Measurements from ENCODE around the gene SEZ6L2. TPM values are rescaled to one million over a fixed set of nuclear protein-coding genes. Genes with fewer than 3 reads are reported as not detected.
A peak's percentile ranks its signal among the peaks of the same experiment; 100 is the strongest.

The SEZ6L2 gene
- total RNA-seq, 2 experiments from 2014 or later = 0.11 to 0.13 TPM

DNA sequence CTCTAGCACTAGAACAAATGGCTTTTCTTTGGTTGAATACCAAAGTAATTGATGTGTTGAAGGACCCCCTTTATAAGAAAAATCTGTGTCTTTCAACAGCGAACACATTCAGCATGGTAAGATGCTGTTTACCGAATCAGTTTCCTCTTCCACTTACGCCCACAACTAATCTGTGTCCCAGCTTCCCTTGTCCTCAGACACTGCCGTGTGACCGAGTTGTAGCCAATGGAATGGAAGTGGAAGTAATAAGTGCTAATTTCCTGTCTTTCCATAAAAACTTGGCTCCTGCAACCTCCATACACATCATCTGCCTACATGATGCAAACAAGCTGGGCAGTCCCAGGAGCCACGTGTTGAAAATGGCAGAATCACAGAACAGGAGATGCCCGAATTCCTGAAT is 46.7 kb downstream of the SEZ6L2 start:
- no peaks in the 10 kb centered on the region for H3K36me3 Mint-ChIP-seq (ENCODE audit: low read depth)
- no peak for DNase-seq
- no peaks in the 10 kb centered on the region for H3K9me3 Mint-ChIP-seq
- intact Hi-C loops (cut with micrococcal nuclease) = no loop called here
- ChIA-PET CTCF (interaction anchor here (0.8 to 1.6 kb wide), 3 partner anchors 9 to 154 kb away, joined by 3 to 5 read pairs (median 3); no protein-coding TSS in a partner anchor), POLR2A (interaction anchor here (0.8 to 1.3 kb wide), 2 partner anchors 62 to 259 kb away, joined by 3 read pairs; partner anchors contain the start of gene KIF22)
- no peaks in the 10 kb centered on the region for H3K4me1 Mint-ChIP-seq (ENCODE audit: low read depth)
- no peak overlapping the region for H3K27ac Mint-ChIP-seq
- no peak overlapping the region for H3K4me3 Mint-ChIP-seq
- no peak for ATAC-seq
- TF ChIP-seq, protein P1, sequence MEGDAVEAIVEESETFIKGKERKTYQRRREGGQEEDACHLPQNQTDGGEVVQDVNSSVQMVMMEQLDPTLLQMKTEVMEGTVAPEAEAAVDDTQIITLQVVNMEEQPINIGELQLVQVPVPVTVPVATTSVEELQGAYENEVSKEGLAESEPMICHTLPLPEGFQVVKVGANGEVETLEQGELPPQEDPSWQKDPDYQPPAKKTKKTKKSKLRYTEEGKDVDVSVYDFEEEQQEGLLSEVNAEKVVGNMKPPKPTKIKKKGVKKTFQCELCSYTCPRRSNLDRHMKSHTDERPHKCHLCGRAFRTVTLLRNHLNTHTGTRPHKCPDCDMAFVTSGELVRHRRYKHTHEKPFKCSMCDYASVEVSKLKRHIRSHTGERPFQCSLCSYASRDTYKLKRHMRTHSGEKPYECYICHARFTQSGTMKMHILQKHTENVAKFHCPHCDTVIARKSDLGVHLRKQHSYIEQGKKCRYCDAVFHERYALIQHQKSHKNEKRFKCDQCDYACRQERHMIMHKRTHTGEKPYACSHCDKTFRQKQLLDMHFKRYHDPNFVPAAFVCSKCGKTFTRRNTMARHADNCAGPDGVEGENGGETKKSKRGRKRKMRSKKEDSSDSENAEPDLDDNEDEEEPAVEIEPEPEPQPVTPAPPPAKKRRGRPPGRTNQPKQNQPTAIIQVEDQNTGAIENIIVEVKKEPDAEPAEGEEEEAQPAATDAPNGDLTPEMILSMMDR (IDR thresholded peaks at IDR 0.05) = no peak
- no peaks in the 10 kb centered on the region for H3K27me3 Mint-ChIP-seq

DNA sequence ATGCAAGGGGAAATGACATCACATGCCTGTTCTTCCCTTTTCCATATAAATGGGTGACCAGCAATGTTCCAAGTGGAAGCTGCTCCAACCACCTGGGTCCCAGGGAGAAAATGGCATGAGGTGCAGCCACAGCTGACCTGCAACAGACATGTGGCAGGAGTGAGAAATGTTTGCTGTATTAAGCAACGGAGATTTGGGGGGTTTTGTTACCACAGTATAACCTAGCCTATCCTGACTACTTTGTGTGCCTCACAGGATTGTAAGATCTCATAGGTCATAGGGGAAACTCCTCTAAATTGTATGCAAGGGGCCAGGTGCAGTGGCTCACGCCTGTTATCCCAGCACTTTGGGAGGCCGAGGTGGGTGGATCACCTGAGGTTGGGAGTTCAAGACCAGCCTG is 48.4 kb downstream of the SEZ6L2 start:
- ChIA-PET POLR2A (no interaction called here), CTCF (interaction anchor here (0.7 to 1.0 kb wide), 2 partner anchors 33 to 150 kb away, joined by 3 to 4 read pairs; no protein-coding TSS in a partner anchor)
- no peak overlapping the region for H3K27ac Mint-ChIP-seq

DNA sequence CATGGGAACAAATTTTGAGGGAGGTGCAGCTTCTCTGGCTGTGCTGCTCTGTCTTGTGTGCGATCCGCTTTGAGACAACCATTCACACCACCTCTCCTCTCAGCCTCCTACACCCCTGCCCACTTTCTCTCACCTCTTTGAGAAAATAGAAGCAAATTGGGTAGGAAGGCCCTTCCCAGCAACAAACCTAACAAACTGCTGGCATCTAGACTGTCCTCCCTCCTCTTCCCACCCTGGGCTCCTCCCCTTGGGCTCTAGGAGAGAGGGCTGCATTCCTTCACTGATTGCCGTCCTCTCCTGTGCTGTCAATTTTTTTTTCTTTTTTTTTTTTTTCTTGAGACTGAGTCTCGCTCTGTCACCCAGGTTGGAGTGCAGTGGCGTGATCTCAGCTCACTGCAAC is 49.8 kb downstream of the SEZ6L2 start:
- POLR2A ChIA-PET = no interaction called here
- Mint-ChIP-seq H3K4me1 (ENCODE audit: low read depth) (no peaks in the 10 kb centered on the region), H3K27ac (no peak overlapping the region), H3K9me3 (no peaks in the 10 kb centered on the region), H3K4me3 (no peak overlapping the region), H3K36me3 (ENCODE audit: low read depth) (peaks cover 4% of the 10 kb centered on the region), H3K27me3 (no peaks in the 10 kb centered on the region)
- ATAC-seq (no peak), DNase-seq (no peak)
- CTCF ChIA-PET = interaction anchor here (1.2 to 5.6 kb wide), 20 partner anchors 8 to 152 kb away, joined by 4 to 95 read pairs (median 11); partner anchors contain the start of genes CDIPT, KCTD13, MAZ and MVP
- intact Hi-C loops (cut with micrococcal nuclease) = no loop called here
- TF ChIP-seq, protein P1 (IDR thresholded peaks at IDR 0.05) = no peak

More for the DNA sequence above, 48.4 kb downstream of the SEZ6L2 start:
- Mint-ChIP-seq H3K27me3 (no peaks in the 10 kb centered on the region), H3K9me3 (no peaks in the 10 kb centered on the region), H3K4me1 (ENCODE audit: low read depth) (no peaks in the 10 kb centered on the region), H3K4me3 (no peak overlapping the region), H3K36me3 (ENCODE audit: low read depth) (peaks cover 1% of the 10 kb centered on the region)
- intact Hi-C loops (cut with micrococcal nuclease) = no loop called here
- no peak for DNase-seq
- TF ChIP-seq, protein P1 (IDR thresholded peaks at IDR 0.05) = no peak
- ATAC-seq = no peak

DNA sequence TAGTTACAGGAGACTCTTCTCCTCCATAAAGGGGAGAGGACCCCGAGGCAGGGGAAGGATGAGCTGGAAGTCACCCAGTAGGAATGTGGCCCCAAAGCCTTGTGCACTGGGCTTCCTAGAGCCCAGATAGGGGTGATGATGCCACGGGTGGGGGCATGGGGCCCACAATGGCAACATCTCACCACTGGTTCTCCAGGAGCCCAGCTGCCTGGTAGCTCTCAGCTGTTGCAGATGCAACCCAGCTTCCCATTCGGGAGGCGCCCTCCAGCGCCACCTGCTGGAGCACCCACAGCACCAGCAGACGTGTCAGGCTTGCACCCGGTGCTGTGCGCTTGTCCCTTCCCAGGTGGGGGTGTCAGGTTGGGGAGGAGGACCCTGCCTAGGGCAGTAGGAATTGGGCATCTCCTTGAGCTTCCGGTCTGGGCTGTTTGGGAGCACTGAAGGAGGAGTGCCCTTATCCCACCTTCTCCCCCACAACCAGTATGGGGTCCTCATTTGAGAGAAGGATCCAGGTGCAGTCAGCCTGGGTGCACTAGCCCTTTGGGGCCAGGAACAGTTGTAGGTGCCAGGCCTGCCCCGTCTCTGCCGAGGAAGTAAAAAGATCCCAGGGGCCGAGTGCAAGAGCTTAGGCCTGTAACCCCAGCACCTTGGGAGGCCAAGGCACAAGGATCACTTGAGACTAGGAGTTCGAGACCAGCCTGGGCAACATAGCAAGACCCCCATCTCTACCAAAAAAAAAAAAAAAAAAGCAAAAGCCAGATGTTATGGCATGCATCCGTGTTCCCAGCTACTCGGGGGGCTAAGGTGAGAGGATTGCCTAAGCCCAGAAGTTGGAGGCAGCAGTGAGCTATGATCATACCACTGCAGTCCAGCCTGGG is 50.7 kb downstream of the SEZ6L2 start:
- POLR2A ChIA-PET = interaction anchor here (0.8 to 3.6 kb wide), 9 partner anchors 15 to 152 kb away, joined by 3 to 29 read pairs (median 4); partner anchors contain the start of genes CDIPT, MAZ, MVP and PAGR1
- peak; percentile 86 for DNase-seq
- CTCF ChIA-PET = interaction anchor here (0.6 to 5.6 kb wide), 61 partner anchors 8 to 232 kb away, joined by 3 to 95 read pairs (median 5); partner anchors contain the start of genes CDIPT, INO80E, KCTD13 and KIF22
- no peaks in the 10 kb centered on the region for H3K4me1 Mint-ChIP-seq (ENCODE audit: low read depth)
- H3K27me3 Mint-ChIP-seq = no peaks in the 10 kb centered on the region
- no peak overlapping the region for H3K4me3 Mint-ChIP-seq
- intact Hi-C loops (cut with micrococcal nuclease) = no loop called here
- H3K9me3 Mint-ChIP-seq = no peaks in the 10 kb centered on the region
- peak; percentile 96 for ATAC-seq
- TF ChIP-seq, protein P1 (IDR thresholded peaks at IDR 0.05) = peak; percentile 93
- peaks cover 4% of the 10 kb centered on the region for H3K36me3 Mint-ChIP-seq (ENCODE audit: low read depth)
- H3K27ac Mint-ChIP-seq = no peak overlapping the region
